GM21390 (cell line): ENCODE data around the gene ECHDC3.

Experiments
- ATAC-seq: cut with Tn5 transposase; IDR thresholded peaks from one replicate; pipeline ENCODE4 v1.9.1; 2021; ENCODE audit not compliant: unreplicated experiment

The ECHDC3 gene

GRCh38 chr10:11776080-11776479 lies 33.9 kb downstream of the ECHDC3 start:
- no peak for ATAC-seq

GRCh38 chr10:11781114-11781513 lies 38.9 kb downstream of the ECHDC3 start:
- no peak for ATAC-seq

- peak; percentile 67 for ATAC-seq
Observed at GRCh38 chr10:11782793-11783557, 40.8 kb downstream of the ECHDC3 start.

GRCh38 chr10:11783558-11783865 lies 41.3 kb downstream of the ECHDC3 start:
- no peak for ATAC-seq

GRCh38 chr10:11787374-11787773 lies 45.2 kb downstream of the ECHDC3 start:
- no peak for ATAC-seq

- no peak for ATAC-seq
Observed at GRCh38 chr10:11787846-11788245, 45.7 kb downstream of the ECHDC3 start.

GRCh38 chr10:11789306-11789705 lies 47.1 kb downstream of the ECHDC3 start:
- no peak for ATAC-seq

- no peak for ATAC-seq
Observed at GRCh38 chr10:11789956-11790355, 47.8 kb downstream of the ECHDC3 start.

- ATAC-seq, result no peak
Observed at GRCh38 chr10:11793762-11794479, 51.7 kb downstream of the ECHDC3 start.

- no peak for ATAC-seq
Observed at GRCh38 chr10:11794566-11794965, 52.4 kb downstream of the ECHDC3 start.

- ATAC-seq, result no peak
Observed at GRCh38 chr10:11795101-11795920, 53.1 kb downstream of the ECHDC3 start.

GRCh38 chr10:11796474-11796873 lies 54.3 kb downstream of the ECHDC3 start:
- no peak for ATAC-seq

GRCh38 chr10:11797281-11797680 lies 55.1 kb downstream of the ECHDC3 start:
- ATAC-seq, result no peak

GRCh38 chr10:11797847-11798633 lies 55.9 kb downstream of the ECHDC3 start:
- ATAC-seq, result no peak

GRCh38 chr10:11798845-11799735 lies 56.9 kb downstream of the ECHDC3 start:
- ATAC-seq, result no peak

GRCh38 chr10:11799736-11800080 lies 57.5 kb downstream of the ECHDC3 start:
- ATAC-seq, result no peak

- no peak for ATAC-seq
Observed at GRCh38 chr10:11804336-11804735, 62.2 kb downstream of the ECHDC3 start.

- ATAC-seq, result no peak
Observed at GRCh38 chr10:11805792-11806191, 63.6 kb downstream of the ECHDC3 start.

- no peak for ATAC-seq
Observed at GRCh38 chr10:11806706-11807105, 64.5 kb downstream of the ECHDC3 start.

- no peak for ATAC-seq
Observed at GRCh38 chr10:11808808-11809207, 66.6 kb downstream of the ECHDC3 start.
